Calu3 (cell line): ENCODE results near the gene DHX58. TPM values are rescaled to one million over a fixed set of nuclear protein-coding genes. Genes with fewer than 3 reads are reported as not detected.
A peak's percentile ranks its signal among the peaks of the same experiment; 100 is the strongest.

Source experiments
- BruUV-seq: library from RNA; stranded (reverse); fragments of 400-500 nt; replicated peaks from 2 replicates; lab custom pipeline; 2021; lab: Mats Ljungman, UMichigan
- CTCF ChIA-PET: fragments of 300-600 bp; sonication (Branson Sonifier 250); formaldehyde crosslinking; loops from one replicate; lab custom pipeline; 2022; ENCODE audit warnings: antibody characterized with exemption; lab: Charles Lee
- DNase-seq: peaks from one replicate; pipeline ENCODE4 v3.0.0; 2022
- H3K27ac Mint-ChIP-seq: one replicate; pipeline ENCODE4 v1.8.0; 2022; ENCODE audit warnings: mixed read lengths; ENCODE audit not compliant: unreplicated experiment
- H3K27me3 Mint-ChIP-seq: one replicate; pipeline ENCODE4 v1.8.0; 2022; ENCODE audit warnings: mixed read lengths; ENCODE audit not compliant: unreplicated experiment
- H3K36me3 Mint-ChIP-seq: one replicate; pipeline ENCODE4 v1.8.0; 2022; ENCODE audit warnings: mild to moderate bottlenecking, moderate library complexity, mixed read lengths; ENCODE audit not compliant: insufficient read depth, unreplicated experiment
- H3K4me1 Mint-ChIP-seq: one replicate; pipeline ENCODE4 v1.8.0; 2022; ENCODE audit warnings: mild to moderate bottlenecking, low read depth, mixed read lengths; ENCODE audit not compliant: unreplicated experiment
- H3K4me3 Mint-ChIP-seq: one replicate; pipeline ENCODE4 v1.8.0; 2022; ENCODE audit warnings: mild to moderate bottlenecking, low read depth, moderate library complexity, mixed read lengths; ENCODE audit not compliant: unreplicated experiment
- H3K9me3 Mint-ChIP-seq: one replicate; pipeline ENCODE4 v1.8.0; 2022; ENCODE audit warnings: low read depth, mixed read lengths; ENCODE audit not compliant: unreplicated experiment
- intact Hi-C: fragments of 100-400 bp; cut with micrococcal nuclease; formaldehyde crosslinking; loops from one replicate; pipeline ENCODE4 v1.10.0; 2022; ENCODE audit not compliant: unreplicated experiment
- total RNA-seq: library from RNA; stranded (reverse); gene quantifications from 2 replicates; pipeline ENCODE4 v1.2.3, GENCODE V29; 2022
- TF ChIP-seq, protein P1 (sequence below): fragments of 200-600 bp; IDR thresholded peaks from one replicate; pipeline ENCODE4 v1.8.0; 2022; ENCODE audit warnings: antibody characterized with exemption; ENCODE audit not compliant: unreplicated experiment

Gene DHX58
- total RNA-seq, 1 experiment from 2014 or later = 45.6 TPM

DNA sequence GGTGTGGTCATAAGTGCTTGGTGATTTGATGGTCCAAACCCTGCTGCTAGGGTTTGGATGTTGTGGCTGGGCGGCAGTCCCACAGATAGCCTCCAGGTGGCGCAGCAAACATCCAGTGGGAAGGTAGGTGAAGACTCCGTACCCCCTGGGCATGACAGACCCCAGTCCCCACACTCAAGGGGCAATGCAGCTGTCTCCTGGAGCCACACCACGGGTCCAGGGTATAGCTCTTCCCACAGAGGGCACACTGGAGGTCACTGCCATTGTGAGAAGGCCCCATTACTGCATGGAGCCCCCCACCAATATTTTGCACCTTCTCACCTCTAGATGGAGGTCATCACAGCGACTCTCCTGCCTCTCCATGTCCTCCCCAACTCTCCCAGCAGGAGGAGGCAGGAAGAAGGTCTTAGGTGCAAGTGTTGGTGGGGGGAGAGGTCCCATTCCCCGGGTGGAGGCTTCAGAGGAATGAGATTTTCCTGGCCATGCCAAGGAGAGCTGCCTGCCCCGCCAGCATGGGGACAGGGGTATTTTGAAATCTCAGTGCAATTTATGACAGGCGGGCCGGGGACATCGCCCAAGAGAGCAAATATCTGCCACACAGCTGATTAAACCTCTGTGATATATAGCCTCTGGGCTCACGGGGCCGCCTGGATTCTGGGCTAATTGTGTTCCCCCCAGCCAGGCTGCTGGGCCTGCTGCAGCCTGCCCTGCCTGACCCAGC, 45.0 kb downstream of the DHX58 start:
- H3K27me3 Mint-ChIP-seq = peaks cover 67% of the 10 kb centered on the region
- H3K4me1 Mint-ChIP-seq = no peaks in the 10 kb centered on the region
- no peak overlapping the region for H3K27ac Mint-ChIP-seq
- no peaks in the 10 kb centered on the region for H3K36me3 Mint-ChIP-seq
- no peaks in the 10 kb centered on the region for H3K9me3 Mint-ChIP-seq
- TF ChIP-seq, protein P1, sequence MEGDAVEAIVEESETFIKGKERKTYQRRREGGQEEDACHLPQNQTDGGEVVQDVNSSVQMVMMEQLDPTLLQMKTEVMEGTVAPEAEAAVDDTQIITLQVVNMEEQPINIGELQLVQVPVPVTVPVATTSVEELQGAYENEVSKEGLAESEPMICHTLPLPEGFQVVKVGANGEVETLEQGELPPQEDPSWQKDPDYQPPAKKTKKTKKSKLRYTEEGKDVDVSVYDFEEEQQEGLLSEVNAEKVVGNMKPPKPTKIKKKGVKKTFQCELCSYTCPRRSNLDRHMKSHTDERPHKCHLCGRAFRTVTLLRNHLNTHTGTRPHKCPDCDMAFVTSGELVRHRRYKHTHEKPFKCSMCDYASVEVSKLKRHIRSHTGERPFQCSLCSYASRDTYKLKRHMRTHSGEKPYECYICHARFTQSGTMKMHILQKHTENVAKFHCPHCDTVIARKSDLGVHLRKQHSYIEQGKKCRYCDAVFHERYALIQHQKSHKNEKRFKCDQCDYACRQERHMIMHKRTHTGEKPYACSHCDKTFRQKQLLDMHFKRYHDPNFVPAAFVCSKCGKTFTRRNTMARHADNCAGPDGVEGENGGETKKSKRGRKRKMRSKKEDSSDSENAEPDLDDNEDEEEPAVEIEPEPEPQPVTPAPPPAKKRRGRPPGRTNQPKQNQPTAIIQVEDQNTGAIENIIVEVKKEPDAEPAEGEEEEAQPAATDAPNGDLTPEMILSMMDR = peak; percentile 99
- peak; percentile 85 for DNase-seq
- CTCF ChIA-PET = interaction anchor here (0.6 to 1.6 kb wide), 5 partner anchors 11 to 102 kb away, joined by 3 to 10 read pairs (median 3); partner anchors contain the start of gene ZNF385C
- BruUV-seq = no TSS peak
- no peak overlapping the region for H3K4me3 Mint-ChIP-seq
- intact Hi-C loops = loop anchor here (1.0 to 5.0 kb wide), 2 partner anchors 34 to 50 kb away; no protein-coding TSS in a partner anchor

DNA sequence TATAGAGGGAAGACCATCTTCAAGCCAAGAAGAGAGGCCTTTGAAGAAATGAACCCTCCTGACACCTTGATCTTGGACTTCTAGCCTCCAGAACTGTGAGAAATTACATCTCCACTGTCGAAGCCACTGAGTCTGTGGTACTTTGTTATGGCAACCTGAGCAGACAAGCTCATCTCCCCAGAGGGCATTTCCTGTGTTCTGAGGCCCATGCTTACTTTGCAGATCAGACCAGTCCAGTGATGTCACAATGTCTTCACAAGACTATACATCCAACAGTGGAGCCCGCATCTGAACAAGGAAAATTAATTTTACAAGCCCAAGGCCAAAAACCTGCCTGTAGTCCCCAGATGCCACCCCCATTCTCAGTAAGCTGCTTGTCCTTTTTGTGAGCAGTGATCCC, 47.3 kb downstream of the DHX58 start:
- intact Hi-C loops = loop anchor here (5.0 kb wide), 1 partner anchor 52 kb away; no protein-coding TSS in a partner anchor
- peaks cover 62% of the 10 kb centered on the region for H3K27me3 Mint-ChIP-seq
- CTCF ChIA-PET = interaction anchor here (0.6 to 1.8 kb wide), 7 partner anchors 9 to 647 kb away, joined by 3 to 8 read pairs (median 6); partner anchors contain the start of gene DHX58
- H3K36me3 Mint-ChIP-seq = no peaks in the 10 kb centered on the region
- no peaks in the 10 kb centered on the region for H3K4me1 Mint-ChIP-seq
- no peak overlapping the region for H3K27ac Mint-ChIP-seq
- no peak for DNase-seq
- no peak overlapping the region for H3K4me3 Mint-ChIP-seq
- H3K9me3 Mint-ChIP-seq = no peaks in the 10 kb centered on the region
- BruUV-seq = no TSS peak
- TF ChIP-seq, protein P1 = no peak

DNA sequence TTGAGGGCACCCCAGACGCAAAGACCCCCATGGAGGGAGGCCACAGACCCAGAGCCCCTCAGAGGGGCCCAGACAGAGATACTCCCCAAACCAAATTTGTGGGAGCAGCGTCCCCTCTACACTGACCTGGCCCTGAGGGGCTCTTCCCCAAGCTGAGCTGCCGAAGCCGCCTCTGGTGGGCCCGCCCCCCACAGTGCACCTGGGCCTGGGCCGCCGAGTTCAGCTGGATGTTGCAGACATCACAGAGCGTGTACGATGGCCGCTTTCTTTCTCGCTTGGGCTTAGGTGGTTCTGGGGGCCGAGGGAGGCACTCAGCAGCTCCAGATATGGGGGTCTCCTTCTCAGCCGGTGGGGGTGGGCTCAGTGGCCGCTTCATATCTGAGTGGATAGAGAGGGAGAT, 49.8 kb downstream of the DHX58 start:
- Mint-ChIP-seq H3K9me3 (no peaks in the 10 kb centered on the region), H3K4me1 (no peaks in the 10 kb centered on the region), H3K36me3 (no peaks in the 10 kb centered on the region), H3K4me3 (no peak overlapping the region), H3K27me3 (peaks cover 49% of the 10 kb centered on the region), H3K27ac (no peak overlapping the region)
- intact Hi-C loops = no loop called here
- TF ChIP-seq, protein P1 = no peak
- CTCF ChIA-PET = no interaction called here
- no TSS peak for BruUV-seq
- DNase-seq = no peak

DNA sequence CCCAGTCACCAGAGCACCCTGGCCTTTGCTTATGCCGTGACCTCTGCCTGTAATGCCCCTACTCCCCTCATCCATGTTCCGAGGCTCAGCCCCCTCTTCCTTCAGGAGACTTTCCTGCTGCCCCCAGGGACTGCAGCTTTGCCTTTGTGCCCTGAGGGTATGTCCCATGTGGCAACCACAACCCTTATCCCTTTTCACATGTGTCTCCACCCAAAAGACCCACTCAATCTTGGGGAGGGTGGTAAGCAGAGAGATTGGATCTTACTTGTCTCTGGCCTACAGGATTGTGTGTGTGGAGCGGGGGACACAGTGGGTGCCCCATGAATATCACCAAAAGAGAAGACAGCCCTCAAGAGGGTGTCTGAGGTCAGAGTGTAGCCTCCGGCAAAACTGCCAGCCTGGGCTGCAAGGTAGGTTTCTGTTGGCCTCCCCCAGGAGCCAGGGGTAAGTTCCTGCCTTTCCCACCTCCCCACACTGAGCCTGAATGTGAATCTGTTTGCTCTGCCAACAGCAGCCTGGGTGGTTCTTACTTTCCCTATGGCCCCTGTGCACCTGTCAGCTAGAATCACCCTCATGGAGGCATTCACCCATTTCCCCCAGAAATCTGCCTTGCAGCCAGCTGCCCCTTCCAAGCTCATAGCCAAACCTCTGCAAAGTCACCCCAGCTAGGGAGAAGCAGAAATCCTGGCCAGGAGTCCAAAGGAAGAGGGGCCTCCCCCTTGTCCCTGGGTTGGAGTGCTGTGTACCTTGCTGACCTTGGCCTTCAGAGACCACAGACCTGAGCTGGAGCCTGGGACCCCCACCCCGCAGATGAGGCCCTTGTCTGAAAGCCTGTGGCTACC, 50.6 kb downstream of the DHX58 start:
- H3K4me3 Mint-ChIP-seq = no peak overlapping the region
- CTCF ChIA-PET = interaction anchor here (1.3 kb wide), 1 partner anchor 37 kb away, joined by 3 read pairs; no protein-coding TSS in a partner anchor
- H3K4me1 Mint-ChIP-seq = no peaks in the 10 kb centered on the region
- no peak for DNase-seq
- H3K9me3 Mint-ChIP-seq = no peaks in the 10 kb centered on the region
- no peak overlapping the region for H3K27ac Mint-ChIP-seq
- no TSS peak for BruUV-seq
- peaks cover 56% of the 10 kb centered on the region for H3K27me3 Mint-ChIP-seq
- intact Hi-C loops = no loop called here
- TF ChIP-seq, protein P1 = no peak
- no peaks in the 10 kb centered on the region for H3K36me3 Mint-ChIP-seq
